K562 (cell line): ENCODE measurements around the gene TRMT1. TPM values are rescaled to one million over a fixed set of nuclear protein-coding genes. Genes with fewer than 3 reads are reported as not detected.

ENCODE experiments used
- ATF1 ChIP-seq, 2 experiments: fragments of 450-650 bp in 1 of 2; IDR thresholded peaks; 2 replicates each; pipeline ENCODE4 v1.6.1; 2016; ENCODE audit warnings: missing compliant biosample characterization in 1 of 2, missing genetic modification characterization in 1 of 2
- CXXC5 ChIP-seq: fragments of 250-450 bp; sonication (Bioruptor Pico); IDR thresholded peaks from 2 replicates; pipeline ENCODE4 v1.8.0; 2022; ENCODE audit warnings: inconsistent platforms, mild to moderate bottlenecking, moderate library complexity
- ETS1 ChIP-seq: conservative IDR thresholded peaks from 2 replicates; pipeline ENCODE4 v1.6.1; 2011; ENCODE audit warnings: low read depth, mild to moderate bottlenecking, low read length; ENCODE audit not compliant: control insufficient read depth
- GABPB1 ChIP-seq: sonication (generic); formaldehyde crosslinking; IDR thresholded peaks from 2 replicates; pipeline ENCODE4 v1.8.0; 2022; ENCODE audit warnings: mild to moderate bottlenecking, missing genetic modification reagents
- HES1 ChIP-seq: fragments of 450-650 bp; IDR thresholded peaks from 2 replicates; pipeline ENCODE4 v1.6.1; 2016; ENCODE audit warnings: low read depth, mild to moderate bottlenecking, moderate library complexity
- HOMEZ ChIP-seq: fragments of 250-450 bp; sonication (Bioruptor Pico); IDR thresholded peaks from 2 replicates; pipeline ENCODE4 v1.4.0; 2020; ENCODE audit warnings: mild to moderate bottlenecking, moderate library complexity
- IFI16 ChIP-seq: fragments of 250-450 bp; sonication (Bioruptor Pico); IDR thresholded peaks from 2 replicates; pipeline ENCODE4 v2.1.2; 2022; ENCODE audit warnings: mild to moderate bottlenecking, inconsistent platforms
- KLF10 ChIP-seq: fragments of 250-450 bp; sonication (Bioruptor Pico); IDR thresholded peaks from 2 replicates; pipeline ENCODE4 v1.6.1; 2021; ENCODE audit warnings: matching md5 sums
- MXD1 ChIP-seq: fragments of 250-450 bp; sonication (Bioruptor Pico); IDR thresholded peaks from 2 replicates; pipeline ENCODE4 v1.8.0; 2021; ENCODE audit warnings: borderline replicate concordance, mild to moderate bottlenecking, moderate library complexity; ENCODE audit not compliant: poor library complexity, severe bottlenecking
- PHB ChIP-seq: fragments of 250-450 bp; sonication (Bioruptor Pico); IDR thresholded peaks from 2 replicates; pipeline ENCODE4 v1.5.0; 2021
- PKNOX1 ChIP-seq: fragments of 450-650 bp; IDR thresholded peaks from 2 replicates; pipeline ENCODE4 v1.6.1; 2016
- POLR2B ChIP-seq: fragments of 450-650 bp; IDR thresholded peaks from 2 replicates; pipeline ENCODE4 v1.6.1; 2018; ENCODE audit warnings: low read depth; ENCODE audit not compliant: partially characterized antibody
- RFX5 ChIP-seq: IDR thresholded peaks from 2 replicates; pipeline ENCODE4 v1.6.1; 2011; ENCODE audit warnings: low read depth, mild to moderate bottlenecking, improper control_type of control experiment, low read length
- SRSF1 ChIP-seq: fragments of 200-400 bp; formaldehyde crosslinking; IDR thresholded peaks from 2 replicates; pipeline ENCODE4 v1.6.1; 2017; ENCODE audit warnings: mild to moderate bottlenecking, low read depth, low read length, moderate library complexity
- TBP ChIP-seq: optimal IDR thresholded peaks from 2 replicates; pipeline ENCODE3; 2011; ENCODE audit warnings: low read depth, low read length, improper control_type of control experiment
- ZBED1 ChIP-seq: IDR thresholded peaks from 2 replicates; pipeline ENCODE4 v1.6.1; 2014
- ZFP36 ChIP-seq: fragments of 150-350 bp; IDR thresholded peaks from 2 replicates; pipeline ENCODE4 v1.6.1; 2018; ENCODE audit warnings: low read length, low read depth; ENCODE audit not compliant: partially characterized antibody
- ZFX ChIP-seq: sonication (generic); formaldehyde crosslinking; IDR thresholded peaks from 2 replicates; pipeline ENCODE4 v1.8.0; 2022; ENCODE audit warnings: mild to moderate bottlenecking, missing genetic modification reagents, moderate library complexity
- ZNF583 ChIP-seq: fragments of 250-450 bp; sonication (Bioruptor Pico); IDR thresholded peaks from 2 replicates; pipeline ENCODE4 v1.4.0; 2020
- ZSCAN29 ChIP-seq: fragments of 450-650 bp; IDR thresholded peaks from 2 replicates; pipeline ENCODE4 v1.6.1; 2017
- polyA plus RNA-seq, 8 experiments: library from polyadenylated mRNA; depleted of rRNA in 4 of 8; stranded (reverse) in 5 of 8; unstranded in 3 of 8; fragments of >200 nt; fragmentation: Nextera tagmentation in 2 of 8; fragmentation: Illumina TruSeq in 1 of 8; extraction: Ambion mirVana in 2 of 8; extraction: Trizol in 1 of 8; gene quantifications; 2 replicates each; pipeline versions ENCODE4 v1.2.1 to v1.2.3, GENCODE V29; 2011 to 2014; ENCODE audit warnings: inconsistent platforms in 1 of 8, missing spikeins in 1 of 8
- total RNA-seq, 7 experiments: library from RNA; depleted of rRNA in 6 of 7; stranded (reverse); fragments of >200 nt in 6 of 7; fragmentation: Illumina TruSeq in 2 of 7; extraction: Trizol in 2 of 7; gene quantifications; 2 replicates each; pipeline versions ENCODE4 v1.2.1 to v1.2.3, GENCODE V29; 2011 to 2021; ENCODE audit warnings: low replicate concordance in 1 of 7
- TF ChIP-seq, protein P1 (sequence below): sonication (generic); formaldehyde crosslinking; IDR thresholded peaks from 2 replicates; pipeline ENCODE4 v1.8.0; 2022; ENCODE audit warnings: mild to moderate bottlenecking, missing genetic modification reagents
- TF ChIP-seq, protein P2 (sequence below): fragments of 450-650 bp; formaldehyde crosslinking; IDR thresholded peaks from 2 replicates; pipeline ENCODE4 v1.4.0; 2020; ENCODE audit warnings: mild to moderate bottlenecking, moderate library complexity

The TRMT1 gene
- total and polyA plus RNA-seq, 9 of the 15 experiments (the other 6 are each of a cell fraction or from before 2014, with no cell fraction given), result 5.8 to 158 (median 54.3) TPM

DNA sequence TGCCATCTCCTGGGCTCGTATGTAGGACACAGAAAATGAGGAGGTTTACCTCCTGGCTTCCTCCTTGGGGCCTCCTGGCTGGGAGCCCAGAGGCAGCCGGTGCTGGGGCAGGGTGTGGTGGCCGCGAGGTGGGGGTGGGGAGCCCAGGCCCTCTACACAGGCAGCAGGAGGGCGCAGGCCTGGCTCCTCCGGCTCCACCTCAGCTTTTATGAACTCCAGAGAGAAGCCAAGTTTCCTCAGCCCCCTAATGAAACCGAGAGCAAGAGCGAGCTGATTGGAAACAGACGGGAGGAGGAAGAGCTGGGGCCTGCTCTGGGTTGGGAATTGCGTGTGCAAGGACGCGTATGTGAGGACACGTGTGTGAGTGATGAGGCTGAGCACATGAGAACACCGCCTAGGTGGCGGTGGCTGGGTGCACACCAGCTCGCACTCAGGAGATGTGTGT lies 37.0 kb downstream of the TRMT1 start (continued):
- TF ChIP-seq ETS1 (0 out of 2 replicates have a peak, but pooled peaks have one; percentile 32), MXD1 (CRISPR knock-in tag) (no peak), POLR2B (no peak), GABPB1 (no peak), CXXC5 (CRISPR knock-in tag) (peak; percentile 77; the same call in 1 of the 2 replicates), PKNOX1 (no peak), IFI16 (CRISPR knock-in tag) (no peak), TBP (no peak), PHB (no peak), ZNF583 (CRISPR knock-in tag) (peak; percentile 63; the same call in 1 of the 2 replicates), HOMEZ (CRISPR knock-in tag) (peak; percentile 15; the same call in 1 of the 2 replicates), ZSCAN29 (no peak), ZFP36 (no peak), SRSF1 (no peak), ZBED1 (no peak), RFX5 (no peak), HES1 (no peak), ATF1 (CRISPR knock-in tag; IDR thresholded peaks at IDR 0.05) (no peak), ATF1 (tag; IDR thresholded peaks at IDR 0.05) (peak; percentile 60), ZFX (CRISPR knock-in tag) (peak; percentile 52), KLF10 (CRISPR knock-in tag) (no peak)
- TF ChIP-seq, protein P1, sequence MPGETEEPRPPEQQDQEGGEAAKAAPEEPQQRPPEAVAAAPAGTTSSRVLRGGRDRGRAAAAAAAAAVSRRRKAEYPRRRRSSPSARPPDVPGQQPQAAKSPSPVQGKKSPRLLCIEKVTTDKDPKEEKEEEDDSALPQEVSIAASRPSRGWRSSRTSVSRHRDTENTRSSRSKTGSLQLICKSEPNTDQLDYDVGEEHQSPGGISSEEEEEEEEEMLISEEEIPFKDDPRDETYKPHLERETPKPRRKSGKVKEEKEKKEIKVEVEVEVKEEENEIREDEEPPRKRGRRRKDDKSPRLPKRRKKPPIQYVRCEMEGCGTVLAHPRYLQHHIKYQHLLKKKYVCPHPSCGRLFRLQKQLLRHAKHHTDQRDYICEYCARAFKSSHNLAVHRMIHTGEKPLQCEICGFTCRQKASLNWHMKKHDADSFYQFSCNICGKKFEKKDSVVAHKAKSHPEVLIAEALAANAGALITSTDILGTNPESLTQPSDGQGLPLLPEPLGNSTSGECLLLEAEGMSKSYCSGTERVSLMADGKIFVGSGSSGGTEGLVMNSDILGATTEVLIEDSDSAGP (CRISPR knock-in tag), result no peak
- TF ChIP-seq, protein P2, sequence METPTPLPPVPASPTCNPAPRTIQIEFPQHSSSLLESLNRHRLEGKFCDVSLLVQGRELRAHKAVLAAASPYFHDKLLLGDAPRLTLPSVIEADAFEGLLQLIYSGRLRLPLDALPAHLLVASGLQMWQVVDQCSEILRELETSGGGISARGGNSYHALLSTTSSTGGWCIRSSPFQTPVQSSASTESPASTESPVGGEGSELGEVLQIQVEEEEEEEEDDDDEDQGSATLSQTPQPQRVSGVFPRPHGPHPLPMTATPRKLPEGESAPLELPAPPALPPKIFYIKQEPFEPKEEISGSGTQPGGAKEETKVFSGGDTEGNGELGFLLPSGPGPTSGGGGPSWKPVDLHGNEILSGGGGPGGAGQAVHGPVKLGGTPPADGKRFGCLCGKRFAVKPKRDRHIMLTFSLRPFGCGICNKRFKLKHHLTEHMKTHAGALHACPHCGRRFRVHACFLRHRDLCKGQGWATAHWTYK (CRISPR knock-in tag), result 0 out of 2 replicates have a peak, but pooled peaks have one; percentile 14
